DOHH2 (cell line): ENCODE data around the gene ARSK.

ENCODE experiments used
- H3F3A ChIP-seq: fragments of 200-600 bp; sonication (generic), shearing (Covaris generic); 2 replicates; pipeline ENCODE4 v1.6.0; 2016; ENCODE audit warnings: antibody characterized with exemption, mild to moderate bottlenecking; ENCODE audit not compliant: control insufficient read depth, insufficient read depth
- H3K27ac ChIP-seq: fragments of 200-600 bp; sonication (generic); 2 replicates; pipeline ENCODE4 v1.5.1; 2014; ENCODE audit warnings: low read depth, mild to moderate bottlenecking, low read length, moderate library complexity
- H3K27me3 ChIP-seq: fragments of 200-600 bp; sonication (generic); 2 replicates; pipeline ENCODE4 v1.6.1; 2014; ENCODE audit warnings: mild to moderate bottlenecking, low read length, mixed read lengths; ENCODE audit not compliant: control insufficient read depth
- H3K36me3 ChIP-seq: fragments of 200-600 bp; sonication (generic); 2 replicates; pipeline ENCODE4 v1.6.1; 2014; ENCODE audit warnings: mild to moderate bottlenecking, low read length, moderate library complexity, mixed read lengths; ENCODE audit not compliant: control insufficient read depth
- H3K4me1 ChIP-seq: fragments of 200-600 bp; sonication (generic); 2 replicates; pipeline ENCODE4 v1.6.1; 2014; ENCODE audit warnings: mild to moderate bottlenecking, low read length, mixed read lengths; ENCODE audit not compliant: control insufficient read depth
- H3K4me2 ChIP-seq: fragments of 200-600 bp; sonication (generic); 2 replicates; pipeline ENCODE4 v1.6.0; 2014; ENCODE audit warnings: mild to moderate bottlenecking, low read length, moderate library complexity
- H3K4me3 ChIP-seq: fragments of 200-600 bp; sonication (generic); 2 replicates; pipeline ENCODE4 v1.5.1; 2014; ENCODE audit warnings: mild to moderate bottlenecking, low read length, mixed read lengths
- H3K79me2 ChIP-seq: fragments of 200-600 bp; sonication (generic); 2 replicates; pipeline ENCODE4 v1.6.1; 2014; ENCODE audit warnings: mild to moderate bottlenecking, low read length, mixed read lengths; ENCODE audit not compliant: control insufficient read depth
- H3K9me2 ChIP-seq: fragments of 200-600 bp; sonication (generic); replicated peaks from 2 replicates; pipeline ENCODE4 v1.6.1; 2014; ENCODE audit warnings: mild to moderate bottlenecking, low read length, mixed read lengths; ENCODE audit not compliant: control insufficient read depth
- H3K9me3 ChIP-seq: fragments of 200-600 bp; sonication (generic); 2 replicates; pipeline ENCODE4 v1.6.1; 2014; ENCODE audit warnings: antibody characterized with exemption, low read length, mixed read lengths; ENCODE audit not compliant: control insufficient read depth, insufficient read depth
- H4K20me1 ChIP-seq: fragments of 200-600 bp; sonication (generic); 2 replicates; pipeline ENCODE4 v1.6.0; 2014; ENCODE audit warnings: low read depth, mild to moderate bottlenecking, antibody characterized with exemption, low read length, moderate library complexity; ENCODE audit not compliant: control insufficient read depth, insufficient read depth
- EZH2phosphoT487 ChIP-seq: fragments of 200-600 bp; sonication (generic); IDR thresholded peaks from 2 replicates; pipeline ENCODE4 v1.6.1; 2017; ENCODE audit warnings: borderline replicate concordance, mild to moderate bottlenecking, antibody characterized with exemption, low read length, moderate library complexity, mixed read lengths
- TF ChIP-seq, protein P1 (sequence below): fragments of 200-600 bp; sonication (generic); IDR thresholded peaks from one replicate; pipeline ENCODE4 v1.5.1; 2014; ENCODE audit warnings: antibody characterized with exemption, mild to moderate bottlenecking, low read depth, low read length; ENCODE audit not compliant: poor library complexity, severe bottlenecking

Gene ARSK

DNA sequence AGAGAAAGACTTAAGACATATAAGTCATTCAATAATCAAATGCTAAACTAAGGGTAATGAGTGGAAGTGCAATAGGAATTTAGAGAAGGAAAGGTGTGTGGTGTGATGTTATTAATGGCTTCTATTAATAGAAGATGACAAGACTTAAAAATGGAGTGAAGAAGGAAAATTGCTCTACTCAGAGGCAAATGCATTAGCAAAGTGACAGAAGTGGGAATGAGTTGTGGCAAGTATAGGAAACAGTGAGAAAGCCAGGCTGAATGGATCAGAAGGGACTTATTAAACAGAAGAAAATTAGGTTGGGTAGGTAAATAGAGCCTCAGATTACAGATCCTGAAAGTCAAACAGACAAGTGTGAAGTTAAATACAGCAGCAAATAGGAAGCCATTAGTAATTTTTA lies 5.9 kb upstream of the ARSK start:
- H3K27ac ChIP-seq, result no peak overlapping the region
- H4K20me1 ChIP-seq, result no peaks in the 10 kb centered on the region
- H3K27me3 ChIP-seq, result no peaks in the 10 kb centered on the region
- peaks cover 64% of the 10 kb centered on the region for H3K36me3 ChIP-seq
- H3K4me2 ChIP-seq, result no peak overlapping the region
- H3F3A ChIP-seq, result no peaks in the 10 kb centered on the region
- H3K9me2 ChIP-seq, result no peaks in the 10 kb centered on the region
- H3K4me1 ChIP-seq, result peaks cover 5% of the 10 kb centered on the region
- no peak overlapping the region for H3K4me3 ChIP-seq
- H3K9me3 ChIP-seq, result no peaks in the 10 kb centered on the region
- peaks cover 33% of the 10 kb centered on the region for H3K79me2 ChIP-seq
- TF ChIP-seq, protein P1, sequence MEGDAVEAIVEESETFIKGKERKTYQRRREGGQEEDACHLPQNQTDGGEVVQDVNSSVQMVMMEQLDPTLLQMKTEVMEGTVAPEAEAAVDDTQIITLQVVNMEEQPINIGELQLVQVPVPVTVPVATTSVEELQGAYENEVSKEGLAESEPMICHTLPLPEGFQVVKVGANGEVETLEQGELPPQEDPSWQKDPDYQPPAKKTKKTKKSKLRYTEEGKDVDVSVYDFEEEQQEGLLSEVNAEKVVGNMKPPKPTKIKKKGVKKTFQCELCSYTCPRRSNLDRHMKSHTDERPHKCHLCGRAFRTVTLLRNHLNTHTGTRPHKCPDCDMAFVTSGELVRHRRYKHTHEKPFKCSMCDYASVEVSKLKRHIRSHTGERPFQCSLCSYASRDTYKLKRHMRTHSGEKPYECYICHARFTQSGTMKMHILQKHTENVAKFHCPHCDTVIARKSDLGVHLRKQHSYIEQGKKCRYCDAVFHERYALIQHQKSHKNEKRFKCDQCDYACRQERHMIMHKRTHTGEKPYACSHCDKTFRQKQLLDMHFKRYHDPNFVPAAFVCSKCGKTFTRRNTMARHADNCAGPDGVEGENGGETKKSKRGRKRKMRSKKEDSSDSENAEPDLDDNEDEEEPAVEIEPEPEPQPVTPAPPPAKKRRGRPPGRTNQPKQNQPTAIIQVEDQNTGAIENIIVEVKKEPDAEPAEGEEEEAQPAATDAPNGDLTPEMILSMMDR, result no peak
- no peak for TF ChIP-seq EZH2phosphoT487

GRCh38 chr5:95554331-95554646 lies 612 bp upstream of the ARSK start:
- peaks cover 57% of the 10 kb centered on the region for H3K79me2 ChIP-seq
- H3K4me3 ChIP-seq, result peak overlapping the region; percentile 89
- peak overlapping the region; percentile 49; the same call in 1 of the 2 replicates for H3K27ac ChIP-seq
- no peaks in the 10 kb centered on the region for H3K27me3 ChIP-seq
- peaks cover 19% of the 10 kb centered on the region for H3K36me3 ChIP-seq
- H3K9me3 ChIP-seq, result no peaks in the 10 kb centered on the region
- peaks cover 13% of the 10 kb centered on the region for H3K4me1 ChIP-seq
- no peaks in the 10 kb centered on the region for H3F3A ChIP-seq
- no peak for TF ChIP-seq EZH2phosphoT487
- TF ChIP-seq, protein P1, result no peak
- peak overlapping the region; percentile 75 for H3K4me2 ChIP-seq
- H4K20me1 ChIP-seq, result no peaks in the 10 kb centered on the region
- H3K9me2 ChIP-seq, result no peaks in the 10 kb centered on the region

- no peaks in the 10 kb centered on the region for H3K27me3 ChIP-seq
- no peaks in the 10 kb centered on the region for H3K9me3 ChIP-seq
- H3K9me2 ChIP-seq, result no peaks in the 10 kb centered on the region
- peak overlapping the region; percentile 89 for H3K4me3 ChIP-seq
- peak overlapping the region; percentile 75 for H3K4me2 ChIP-seq
- H4K20me1 ChIP-seq, result no peaks in the 10 kb centered on the region
- no peaks in the 10 kb centered on the region for H3F3A ChIP-seq
- TF ChIP-seq EZH2phosphoT487, result no peak
- peaks cover 13% of the 10 kb centered on the region for H3K4me1 ChIP-seq
- H3K27ac ChIP-seq, result peak overlapping the region; percentile 49
- H3K36me3 ChIP-seq, result peaks cover 13% of the 10 kb centered on the region
- H3K79me2 ChIP-seq, result peaks cover 55% of the 10 kb centered on the region
Measured at GRCh38 chr5:95555553-95555952, 652 bp downstream of the ARSK start.

- Histone ChIP-seq H3K36me3 (peaks cover 2% of the 10 kb centered on the region), H3K27me3 (no peaks in the 10 kb centered on the region), H3K9me2 (no peaks in the 10 kb centered on the region), H3K27ac (no peak overlapping the region), H3K4me1 (peaks cover 13% of the 10 kb centered on the region), H3K79me2 (peaks cover 36% of the 10 kb centered on the region), H4K20me1 (no peaks in the 10 kb centered on the region), H3K9me3 (no peaks in the 10 kb centered on the region), H3K4me2 (no peak overlapping the region), H3K4me3 (no peak overlapping the region), H3F3A (no peaks in the 10 kb centered on the region)
- TF ChIP-seq, protein P1, result no peak
- no peak for TF ChIP-seq EZH2phosphoT487
Measured at GRCh38 chr5:95557841-95558240, 2.9 kb downstream of the ARSK start.
